Stimulated activated naive CD8-positive, alpha-beta T cell treated with anti-CD3 and anti-CD28 coated beads, Interleukin-15, amount 100 ng/mL, for 72 hours (primary cell): ENCODE data around the gene MRPL3.

Source experiments
- ATAC-seq: fragments of 150-1000 bp; cut with Tn5 transposase; 2 replicates; pipeline ENCODE4 v1.10.0; 2021; ENCODE audit warnings: mild to moderate bottlenecking, moderate library complexity
- DNase-seq, 2 donors: peaks; one replicate each; pipeline ENCODE4 v3.0.0; 2021 to 2022
- H3K27ac Mint-ChIP-seq, 2 donors: one replicate each; pipeline ENCODE4 v1.8.0; 2022; ENCODE audit warnings: mild to moderate bottlenecking in 2 of 2, mixed read lengths in 2 of 2, moderate library complexity in 2 of 2
- H3K27me3 Mint-ChIP-seq: one replicate; pipeline ENCODE4 v1.8.0; 2022; ENCODE audit warnings: mixed read lengths
- H3K4me1 Mint-ChIP-seq: one replicate; pipeline ENCODE4 v1.8.0; 2022; ENCODE audit warnings: mild to moderate bottlenecking, mixed read lengths
- H3K4me3 Mint-ChIP-seq, 2 donors: one replicate each; pipeline ENCODE4 v1.8.0; 2022; ENCODE audit warnings: mild to moderate bottlenecking in 2 of 2, mixed read lengths in 2 of 2, moderate library complexity in 1 of 2
- H3K9me3 Mint-ChIP-seq, 2 donors: one replicate each; pipeline ENCODE4 v1.8.0; 2022; ENCODE audit warnings: mixed read lengths in 2 of 2

The MRPL3 gene

DNA sequence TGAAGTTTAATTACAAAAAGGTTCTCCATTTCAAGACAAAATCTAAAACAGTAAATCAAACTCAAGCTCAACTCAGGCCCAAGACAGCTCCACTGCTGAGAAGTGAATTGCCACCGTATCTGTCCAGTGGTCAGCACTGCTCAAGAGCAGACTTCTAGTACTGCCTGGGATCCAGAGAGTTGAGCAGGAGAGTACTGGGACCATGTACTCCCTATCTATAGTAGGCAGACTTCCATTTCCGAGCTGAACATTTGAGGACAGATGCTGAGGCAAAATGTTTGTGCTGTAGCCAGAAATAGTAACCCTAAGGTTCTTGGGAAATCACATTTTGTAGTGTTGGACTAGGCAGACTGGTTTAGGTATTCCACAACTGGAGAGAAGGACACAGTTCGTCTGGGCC lies 44.1 kb downstream of the MRPL3 start:
- DNase-seq (no peak), ATAC-seq (no peak)
- Mint-ChIP-seq H3K27ac (peak overlapping the region; percentile 19 to 25), H3K27me3 (no peaks in the 10 kb centered on the region), H3K4me1 (no peaks in the 10 kb centered on the region), H3K9me3 (no peaks in the 10 kb centered on the region), H3K4me3 (no peak overlapping the region)

DNA sequence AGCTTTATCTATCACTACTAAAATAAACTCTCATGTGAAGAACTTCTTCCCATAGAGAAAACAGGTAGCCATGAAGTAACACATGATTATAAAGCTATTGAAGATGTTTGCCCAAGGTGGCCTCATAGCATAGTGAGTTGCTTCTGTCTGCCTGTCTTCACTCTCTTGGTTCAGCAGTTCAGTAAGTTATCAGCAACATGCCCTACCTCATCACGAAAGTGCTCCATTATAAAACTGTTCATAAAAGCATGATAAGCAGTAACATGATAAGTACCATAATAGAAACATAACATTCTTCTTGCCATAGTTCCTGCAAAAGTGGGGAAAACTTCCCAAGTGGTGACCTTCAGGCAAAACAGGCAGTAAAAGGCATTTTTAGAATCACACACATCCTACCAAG lies 45.6 kb downstream of the MRPL3 start:
- Mint-ChIP-seq H3K27me3 (no peaks in the 10 kb centered on the region), H3K27ac (no peak overlapping the region), H3K4me1 (no peaks in the 10 kb centered on the region), H3K9me3 (no peaks in the 10 kb centered on the region), H3K4me3 (no peak overlapping the region)
- ATAC-seq = no peak
- DNase-seq = no peak

GRCh38 chr3:131454501-131454900 lies 48.3 kb downstream of the MRPL3 start:
- DNase-seq (no peak), ATAC-seq (no peak)
- no peak overlapping the region for H3K4me3 Mint-ChIP-seq
- no peaks in the 10 kb centered on the region for H3K9me3 Mint-ChIP-seq
- no peaks in the 10 kb centered on the region for H3K4me1 Mint-ChIP-seq
- H3K27me3 Mint-ChIP-seq = no peaks in the 10 kb centered on the region
- H3K27ac Mint-ChIP-seq = no peak overlapping the region

DNA sequence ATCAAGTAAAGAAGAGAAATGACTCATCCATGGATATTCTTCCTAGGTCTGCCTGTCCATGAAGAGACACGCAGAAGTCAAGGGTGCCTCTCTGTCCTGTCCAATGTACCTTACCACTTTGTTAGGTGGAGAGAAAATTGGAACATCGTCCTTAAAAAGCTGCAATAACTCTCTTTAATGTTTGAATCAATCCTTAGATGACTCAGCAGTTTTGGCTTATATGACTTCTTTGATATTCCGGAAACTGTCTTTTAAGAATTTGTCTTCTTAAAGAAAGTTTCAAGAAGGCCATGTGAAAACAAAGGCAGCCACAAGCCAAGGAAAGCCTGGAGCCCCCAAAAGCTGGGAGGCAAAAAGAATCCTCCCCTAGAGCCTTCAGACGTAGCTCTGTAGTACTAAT lies 49.2 kb downstream of the MRPL3 start:
- Mint-ChIP-seq H3K27ac (no peak overlapping the region), H3K4me1 (no peaks in the 10 kb centered on the region), H3K4me3 (no peak overlapping the region), H3K27me3 (no peaks in the 10 kb centered on the region), H3K9me3 (no peaks in the 10 kb centered on the region)
- ATAC-seq (no peak), DNase-seq (no peak)

DNA sequence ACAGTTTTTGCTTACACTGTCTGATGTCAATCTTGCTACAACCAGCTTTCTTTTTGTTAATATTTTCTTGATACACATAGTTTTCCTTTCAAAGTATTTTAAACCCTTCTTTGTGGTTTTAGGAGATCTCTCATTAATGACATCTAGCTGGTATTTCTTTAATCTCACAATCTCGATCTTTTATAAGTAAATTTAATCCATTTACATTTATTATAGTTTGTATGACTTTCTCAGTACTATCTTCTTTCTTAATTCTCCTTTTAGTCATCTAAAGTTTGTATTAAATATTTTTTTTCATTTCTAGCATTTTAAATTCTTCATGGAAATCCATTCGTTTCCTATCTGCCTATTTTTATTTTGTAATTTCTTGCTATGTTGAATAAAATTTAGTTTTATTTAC lies 55.4 kb downstream of the MRPL3 start:
- no peak overlapping the region for H3K4me3 Mint-ChIP-seq
- no peaks in the 10 kb centered on the region for H3K4me1 Mint-ChIP-seq
- peaks cover 0 to 7% of the 10 kb centered on the region in 2 donors for H3K9me3 Mint-ChIP-seq
- H3K27ac Mint-ChIP-seq = no peak overlapping the region
- DNase-seq (no peak), ATAC-seq (no peak)
- no peaks in the 10 kb centered on the region for H3K27me3 Mint-ChIP-seq

GRCh38 chr3:131444180-131444579 lies 58.6 kb downstream of the MRPL3 start:
- peaks cover 0 to 7% of the 10 kb centered on the region in 2 donors for H3K9me3 Mint-ChIP-seq
- H3K27ac Mint-ChIP-seq = no peak overlapping the region
- no peaks in the 10 kb centered on the region for H3K27me3 Mint-ChIP-seq
- ATAC-seq (no peak), DNase-seq (no peak)
- no peak overlapping the region for H3K4me3 Mint-ChIP-seq
- no peaks in the 10 kb centered on the region for H3K4me1 Mint-ChIP-seq

GRCh38 chr3:131439084-131439483 lies 63.7 kb downstream of the MRPL3 start:
- peaks cover 0 to 4% of the 10 kb centered on the region in 2 donors for H3K9me3 Mint-ChIP-seq
- no peak for ATAC-seq

GRCh38 chr3:131435000-131435399 lies 67.8 kb downstream of the MRPL3 start:
- Mint-ChIP-seq H3K4me1 (no peaks in the 10 kb centered on the region), H3K4me3 (no peak overlapping the region), H3K27ac (no peak overlapping the region), H3K9me3 (peaks cover 0 to 4% of the 10 kb centered on the region in 2 donors), H3K27me3 (peaks cover 12% of the 10 kb centered on the region)
- no peak for ATAC-seq
- DNase-seq = no peak

More at GRCh38 chr3:131439084-131439483, 63.7 kb downstream of the MRPL3 start:
- Mint-ChIP-seq H3K4me1 (no peaks in the 10 kb centered on the region), H3K27me3 (no peaks in the 10 kb centered on the region), H3K4me3 (no peak overlapping the region), H3K27ac (no peak overlapping the region)
- DNase-seq = no peak

DNA sequence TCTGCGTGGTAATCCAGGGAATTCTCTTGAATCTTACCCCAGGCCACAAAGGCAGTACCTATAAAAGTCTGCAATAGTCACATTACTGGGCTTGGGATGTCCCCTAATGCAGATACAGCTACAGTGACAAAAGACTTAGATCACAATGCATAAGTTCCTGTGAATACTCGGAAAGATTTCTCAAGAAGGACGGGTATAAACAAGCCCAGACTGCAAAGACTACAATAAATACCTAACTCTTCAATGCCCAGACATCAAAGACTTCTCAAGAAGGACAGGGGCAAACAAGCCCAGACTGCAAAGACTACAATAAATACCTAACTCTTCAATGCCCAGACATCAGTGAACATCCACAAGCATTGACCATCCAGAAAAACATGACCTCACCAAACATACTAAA lies 70.3 kb downstream of the MRPL3 start:
- H3K4me3 Mint-ChIP-seq = no peak overlapping the region
- no peak overlapping the region for H3K27ac Mint-ChIP-seq
- H3K4me1 Mint-ChIP-seq = no peaks in the 10 kb centered on the region
- ATAC-seq (no peak), DNase-seq (no peak)
- H3K9me3 Mint-ChIP-seq = peaks cover 0 to 4% of the 10 kb centered on the region in 2 donors
- peaks cover 12% of the 10 kb centered on the region for H3K27me3 Mint-ChIP-seq

DNA sequence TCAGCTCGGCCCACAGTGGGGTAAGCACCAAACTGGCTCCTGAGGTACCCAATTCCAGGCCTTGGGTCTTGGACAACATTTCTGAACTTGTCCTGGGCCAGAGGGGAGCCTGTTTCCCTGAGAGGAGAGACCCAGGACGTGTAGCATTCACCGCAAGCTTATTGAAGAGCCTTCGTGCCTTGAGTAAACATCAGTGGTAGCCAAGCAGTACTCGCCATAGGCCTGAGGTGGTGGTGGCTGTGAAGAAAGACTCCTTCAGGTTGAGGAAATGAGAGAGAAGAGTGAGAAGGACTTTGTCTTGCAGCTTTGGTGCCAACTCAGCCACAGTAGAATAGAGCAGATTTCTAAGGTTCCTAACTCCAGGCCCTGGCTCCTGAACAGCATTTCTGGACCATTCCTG lies 71.0 kb downstream of the MRPL3 start:
- no peaks in the 10 kb centered on the region for H3K4me1 Mint-ChIP-seq
- no peaks in the 10 kb centered on the region for H3K9me3 Mint-ChIP-seq
- peaks cover 12% of the 10 kb centered on the region for H3K27me3 Mint-ChIP-seq
- ATAC-seq (no peak), DNase-seq (no peak)
- no peak overlapping the region for H3K27ac Mint-ChIP-seq
- H3K4me3 Mint-ChIP-seq = no peak overlapping the region

DNA sequence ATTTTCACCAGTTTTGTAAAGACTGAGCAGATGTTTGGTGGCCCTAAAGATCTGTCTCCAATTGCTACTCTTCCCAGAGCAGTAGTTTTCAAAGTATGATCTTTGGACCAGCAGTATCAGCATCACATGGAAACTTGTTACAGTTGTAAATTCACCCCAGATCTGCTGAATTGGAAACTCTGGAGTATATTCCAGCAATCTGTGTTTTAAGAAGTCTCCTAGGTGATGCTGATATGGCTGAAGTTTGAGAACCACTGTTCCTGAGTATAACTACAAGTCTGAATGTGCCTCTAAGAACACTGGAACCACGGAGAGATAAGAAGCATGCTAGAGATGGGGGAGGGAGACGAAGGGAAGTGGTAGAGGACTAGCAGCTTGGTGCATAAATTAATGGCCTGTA lies 75.5 kb downstream of the MRPL3 start:
- Mint-ChIP-seq H3K9me3 (no peaks in the 10 kb centered on the region), H3K4me3 (no peak overlapping the region), H3K27me3 (peaks cover 18% of the 10 kb centered on the region), H3K27ac (no peak overlapping the region), H3K4me1 (no peaks in the 10 kb centered on the region)
- no peak for ATAC-seq
- no peak for DNase-seq

DNA sequence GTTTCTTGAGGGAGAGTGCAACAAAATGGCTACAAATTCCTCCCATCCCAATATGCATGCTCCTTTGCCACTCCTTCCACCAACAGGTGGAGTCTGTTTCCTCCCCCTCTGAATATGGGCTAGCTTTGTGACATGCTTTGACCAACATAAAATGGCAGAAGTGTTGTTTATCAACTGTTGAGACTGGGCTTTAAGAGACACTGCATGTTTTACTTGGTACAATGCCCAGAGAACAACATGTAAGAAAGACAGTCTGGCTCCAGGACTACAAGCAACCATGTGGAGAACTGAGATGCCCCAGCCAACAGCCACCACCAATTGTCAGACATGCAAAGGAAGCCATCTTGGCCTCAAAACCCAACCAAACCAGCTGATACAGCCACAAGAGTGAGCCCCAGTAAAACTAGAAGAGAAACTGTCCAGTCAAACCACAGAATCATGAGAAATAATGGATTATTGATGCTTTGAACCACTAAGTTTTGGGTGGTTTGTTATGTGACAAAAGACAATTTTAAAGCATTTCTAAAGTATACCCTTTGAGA lies 80.7 kb downstream of the MRPL3 start:
- H3K9me3 Mint-ChIP-seq = peaks cover 0 to 8% of the 10 kb centered on the region in 2 donors
- DNase-seq = no peak
- no peak overlapping the region for H3K27ac Mint-ChIP-seq
- H3K4me3 Mint-ChIP-seq = no peak overlapping the region
- no peaks in the 10 kb centered on the region for H3K4me1 Mint-ChIP-seq
- H3K27me3 Mint-ChIP-seq = peaks cover 6% of the 10 kb centered on the region
- ATAC-seq = no peak

GRCh38 chr3:131421301-131421700 lies 81.5 kb downstream of the MRPL3 start:
- ATAC-seq (no peak), DNase-seq (no peak)
- peaks cover 6% of the 10 kb centered on the region for H3K27me3 Mint-ChIP-seq
- no peaks in the 10 kb centered on the region for H3K4me1 Mint-ChIP-seq
- H3K9me3 Mint-ChIP-seq = peaks cover 0 to 8% of the 10 kb centered on the region in 2 donors
- H3K27ac Mint-ChIP-seq = no peak overlapping the region
- no peak overlapping the region for H3K4me3 Mint-ChIP-seq

DNA sequence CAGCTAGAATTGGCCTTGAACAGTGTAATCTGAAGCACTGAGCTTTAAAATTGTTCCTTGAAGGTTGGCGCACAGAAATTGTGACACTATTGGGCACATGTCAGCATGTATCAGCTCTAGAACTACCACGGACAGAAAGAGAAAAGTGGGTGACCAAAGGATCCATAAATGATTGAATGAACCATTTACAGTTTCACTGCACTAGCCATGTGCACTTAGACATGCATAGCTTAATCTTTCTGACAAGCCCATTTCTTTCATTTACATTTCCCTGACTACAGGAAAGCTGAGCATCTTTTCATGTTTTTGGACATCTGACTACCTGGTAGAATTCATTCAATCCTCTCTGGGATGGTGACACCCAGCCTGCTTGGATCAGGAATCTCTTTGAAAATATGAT lies 85.0 kb downstream of the MRPL3 start:
- no peak overlapping the region for H3K27ac Mint-ChIP-seq
- no peak for ATAC-seq

More for the DNA sequence above, 85.0 kb downstream of the MRPL3 start:
- DNase-seq = no peak
- Mint-ChIP-seq H3K4me3 (no peak overlapping the region), H3K27me3 (peaks cover under 1% of the 10 kb centered on the region), H3K9me3 (peaks cover 8 to 14% of the 10 kb centered on the region in 2 donors), H3K4me1 (no peaks in the 10 kb centered on the region)
